Lower lobe of right lung (tissue), 2 donors: ENCODE data around the gene TUBA1A. TPM values are rescaled to one million over a fixed set of nuclear protein-coding genes. Genes with fewer than 3 reads are reported as not detected.
"Not testable (repeated sequence)": the region's sequence is repeated elsewhere in the genome, so short reads cannot be mapped to it uniquely, and the experiment has no call there.

Experiments
- ATAC-seq, 2 donors: fragments of 200-7000 bp; cut with Tn5 transposase; one replicate each; pipeline ENCODE4 v1.9.1; 2020 to 2022; ENCODE audit warnings: mild to moderate bottlenecking in 2 of 2, moderate library complexity in 2 of 2
- DNase-seq: peaks from one replicate; pipeline ENCODE4 v3.0.0-alpha.2; 2020
- H3K27ac ChIP-seq: fragments of 200-600 bp; one replicate; pipeline ENCODE4 v1.8.0; 2022
- H3K27me3 ChIP-seq: fragments of 200-600 bp; one replicate; pipeline ENCODE4 v1.8.0; 2022; ENCODE audit warnings: low read depth
- H3K36me3 ChIP-seq: fragments of 200-600 bp; one replicate; pipeline ENCODE4 v1.8.0; 2022; ENCODE audit warnings: mild to moderate bottlenecking
- H3K4me1 ChIP-seq: fragments of 200-600 bp; one replicate; pipeline ENCODE4 v1.8.0; 2022
- H3K4me3 ChIP-seq: fragments of 200-600 bp; one replicate; pipeline ENCODE4 v1.8.0; 2022; ENCODE audit warnings: mild to moderate bottlenecking
- H3K9me3 ChIP-seq: fragments of 200-600 bp; one replicate; pipeline ENCODE4 v1.8.0; 2022
- intact Hi-C: fragments of 100-400 bp; cut with DNase I; formaldehyde crosslinking; loops from one replicate; pipeline ENCODE4 v1.11.0; 2022
- total RNA-seq: library from RNA; stranded (reverse); fragmentation: NEBNext Ultra II Directional; extraction: Animal tissue kit (Norgen Biotek cat#: 25700); gene quantifications from one replicate; pipeline ENCODE4 v1.2.1, GENCODE V29; 2021
- TF ChIP-seq, protein P1 (sequence below): fragments of 200-600 bp; IDR thresholded peaks from one replicate; pipeline ENCODE4 v1.8.0; 2022; ENCODE audit warnings: antibody characterized with exemption, mild to moderate bottlenecking
- donor health status: DM: no; HTN: yes; CAD: no; lungs with severe emphysema.

TUBA1A gene
- total RNA-seq, 1 donor from 2014 or later = 120 TPM

DNA sequence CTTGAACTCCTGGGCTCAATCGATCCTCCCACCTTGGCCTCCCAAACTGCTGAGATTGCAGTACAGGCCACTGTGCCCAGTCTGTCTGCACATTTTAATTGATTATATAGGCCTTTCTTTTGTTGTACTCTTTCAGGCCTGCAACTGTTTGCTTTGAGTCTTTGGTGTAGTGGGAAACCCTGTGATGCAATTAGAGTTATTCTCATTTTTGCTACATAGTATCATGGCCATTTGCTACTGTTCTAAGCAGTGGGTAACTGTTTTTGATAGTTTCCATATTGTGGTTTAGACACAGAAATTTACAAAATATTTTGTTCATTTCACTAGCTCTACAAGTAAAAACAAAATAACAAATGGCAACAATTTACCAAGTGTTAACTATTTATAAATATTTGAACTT is 51.4 kb downstream of the TUBA1A start:
- no peak overlapping the region for H3K4me3 ChIP-seq
- H3K9me3 ChIP-seq = no peaks in the 10 kb centered on the region
- no peaks in the 10 kb centered on the region for H3K27me3 ChIP-seq
- H3K4me1 ChIP-seq = peaks cover 10% of the 10 kb centered on the region
- H3K36me3 ChIP-seq = no peaks in the 10 kb centered on the region
- H3K27ac ChIP-seq = no peak overlapping the region
- TF ChIP-seq, protein P1, sequence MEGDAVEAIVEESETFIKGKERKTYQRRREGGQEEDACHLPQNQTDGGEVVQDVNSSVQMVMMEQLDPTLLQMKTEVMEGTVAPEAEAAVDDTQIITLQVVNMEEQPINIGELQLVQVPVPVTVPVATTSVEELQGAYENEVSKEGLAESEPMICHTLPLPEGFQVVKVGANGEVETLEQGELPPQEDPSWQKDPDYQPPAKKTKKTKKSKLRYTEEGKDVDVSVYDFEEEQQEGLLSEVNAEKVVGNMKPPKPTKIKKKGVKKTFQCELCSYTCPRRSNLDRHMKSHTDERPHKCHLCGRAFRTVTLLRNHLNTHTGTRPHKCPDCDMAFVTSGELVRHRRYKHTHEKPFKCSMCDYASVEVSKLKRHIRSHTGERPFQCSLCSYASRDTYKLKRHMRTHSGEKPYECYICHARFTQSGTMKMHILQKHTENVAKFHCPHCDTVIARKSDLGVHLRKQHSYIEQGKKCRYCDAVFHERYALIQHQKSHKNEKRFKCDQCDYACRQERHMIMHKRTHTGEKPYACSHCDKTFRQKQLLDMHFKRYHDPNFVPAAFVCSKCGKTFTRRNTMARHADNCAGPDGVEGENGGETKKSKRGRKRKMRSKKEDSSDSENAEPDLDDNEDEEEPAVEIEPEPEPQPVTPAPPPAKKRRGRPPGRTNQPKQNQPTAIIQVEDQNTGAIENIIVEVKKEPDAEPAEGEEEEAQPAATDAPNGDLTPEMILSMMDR = no peak
- no peak for ATAC-seq
- intact Hi-C loops = no loop called here
- DNase-seq = no peak

DNA sequence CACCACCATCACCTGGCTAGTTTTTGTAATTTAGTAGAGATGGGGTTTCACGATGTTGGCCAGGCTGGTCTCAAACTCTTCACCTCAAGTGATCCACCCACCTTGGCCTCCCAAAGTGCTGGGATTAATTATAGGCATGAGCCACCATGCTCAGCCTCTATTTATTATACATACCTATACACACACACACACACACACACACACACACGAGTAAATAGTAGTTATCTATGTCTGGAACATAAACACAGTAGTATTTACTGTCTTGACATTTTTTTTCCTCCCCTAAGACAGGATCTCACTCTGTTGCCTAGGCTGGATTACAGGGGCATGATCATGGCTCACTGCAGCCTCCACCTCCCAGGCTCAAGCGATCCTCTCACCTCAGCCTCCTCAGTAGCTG is 51.9 kb downstream of the TUBA1A start:
- ATAC-seq, intact Hi-C loops, H3K4me3 ChIP-seq, H3K9me3 ChIP-seq, H3K36me3 ChIP-seq, DNase-seq, H3K27me3 ChIP-seq, H3K27ac ChIP-seq: not testable (repeated sequence)
- H3K4me1 ChIP-seq = peaks cover 15% of the 10 kb centered on the region

Other genes starting within 250 kb of the TUBA1A start
- gene ARF3, start 231.6 kb downstream of the TUBA1A start, total RNA-seq = 155 TPM
- gene WNT10B, start 217.3 kb downstream of the TUBA1A start, total RNA-seq = 0.77 TPM
- gene WNT1, start 210.8 kb downstream of the TUBA1A start, total RNA-seq = not detected
- not detected for gene DDN, start 189.7 kb downstream of the TUBA1A start, total RNA-seq
- gene PRKAG1, start 170.3 kb downstream of the TUBA1A start, total RNA-seq = 49.2 TPM
- 114 TPM for gene KMT2D, start 128.3 kb downstream of the TUBA1A start, total RNA-seq
- gene RHEBL1, start 119.1 kb downstream of the TUBA1A start, total RNA-seq = 1.5 TPM
- gene DHH, start 94.3 kb downstream of the TUBA1A start, total RNA-seq = 1.5 TPM
- gene LMBR1L, start 78.2 kb downstream of the TUBA1A start, total RNA-seq = 61.7 TPM
- gene TUBA1B, start 57.7 kb downstream of the TUBA1A start, total RNA-seq = 575 TPM
- gene TUBA1C, start 76.0 kb upstream of the TUBA1A start, total RNA-seq = 96.0 TPM
- 1.0 TPM for gene PRPH, start 106.1 kb upstream of the TUBA1A start, total RNA-seq
- 1.4 TPM for gene TROAP, start 134.2 kb upstream of the TUBA1A start, total RNA-seq
- gene C1QL4, start 148.1 kb upstream of the TUBA1A start, total RNA-seq = not detected
- gene DNAJC22, start 157.8 kb upstream of the TUBA1A start, total RNA-seq = 0.18 TPM
- gene SPATS2, start 178.4 kb upstream of the TUBA1A start, total RNA-seq = 17.3 TPM